Measurements from ENCODE around the gene ENTPD8.
A peak's percentile ranks its signal among the peaks of the same experiment; 100 is the strongest.

ENTPD8 gene

DNA sequence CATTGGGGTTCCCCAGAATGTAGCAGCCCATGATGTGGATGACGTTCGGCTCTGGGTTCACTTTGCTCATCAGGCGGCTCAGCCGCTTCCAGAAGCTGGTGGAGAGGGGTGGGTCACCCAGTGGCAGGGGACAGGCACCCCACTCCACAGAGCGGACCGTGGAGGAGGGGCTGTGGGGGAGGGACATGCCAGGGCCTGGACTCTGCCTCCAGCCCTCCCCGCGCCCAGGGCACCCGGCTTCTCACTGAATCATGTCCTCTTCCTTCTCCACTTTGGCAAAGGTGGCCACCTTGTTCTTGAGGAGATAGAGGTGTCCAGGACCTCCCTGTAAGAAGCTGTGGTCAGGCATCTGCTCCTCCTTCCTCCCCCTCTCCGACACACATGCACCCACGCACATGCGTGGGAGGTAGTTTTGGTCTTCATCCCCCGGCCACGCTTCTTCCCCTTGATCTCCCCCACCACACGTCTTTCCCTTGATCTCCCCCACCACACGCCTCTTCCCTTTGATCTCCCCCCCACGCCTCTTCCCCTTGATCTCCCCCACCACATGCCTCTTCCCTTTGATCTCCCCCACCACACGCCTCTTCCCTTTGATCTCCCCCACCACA is 8.9 kb upstream of the ENTPD8 start:
- Histone ChIP-seq H2BK120ac (ENCODE audit: low read depth, low read length) (no peak overlapping the region), H2BK15ac (ENCODE audit: low read length) (no peak overlapping the region), H3K36me3 (replicated peaks in 1 of 2; ENCODE audit: control insufficient read depth in 2 of 2, insufficient read depth in 2 of 2, low read length in 2 of 2) (peaks cover 15 to 42% of the 10 kb centered on the region in 2 donors), H3K4ac (ENCODE audit: low read length) (no peak overlapping the region), H3K18ac (ENCODE audit: low read length) (no peak overlapping the region), H3K27ac (replicated peaks; ENCODE audit: low read length) (no peak overlapping the region), H3K14ac (ENCODE audit: low read length) (no peak overlapping the region), H3K4me1 (ENCODE audit: control insufficient read depth in 2 of 2, insufficient read depth in 1 of 2, low read depth in 1 of 2, low read length in 2 of 2) (peaks cover 5 to 14% of the 10 kb centered on the region in 2 donors), H3K79me1 (ENCODE audit: low read depth, low read length) (peaks cover 10% of the 10 kb centered on the region), H4K91ac (ENCODE audit: low read depth, low read length, poor library complexity) (no peak overlapping the region), H3K4me3 (ENCODE audit: low read length in 2 of 2) (no peak overlapping the region), H3K4me2 (ENCODE audit: insufficient read depth, low read length, poor library complexity, severe bottlenecking) (no peak overlapping the region), H3K27me3 (ENCODE audit: control insufficient read depth in 3 of 3, insufficient read depth in 3 of 3, low read depth in 1 of 3, low read length in 3 of 3) (no peaks in the 10 kb centered on the region), H3K9me3 (replicated peaks in 1 of 2; ENCODE audit: control insufficient read depth in 2 of 2, insufficient read depth in 1 of 2, low read depth in 1 of 2, low read length in 2 of 2) (no peaks in the 10 kb centered on the region), H2BK12ac (ENCODE audit: low read length) (no peak overlapping the region), H3K9ac (ENCODE audit: low read depth, low read length, poor library complexity) (no peak overlapping the region), H2AK5ac (ENCODE audit: low read depth, low read length) (no peak overlapping the region), H2AFZ (ENCODE audit: low read length) (no peak overlapping the region), H2BK5ac (ENCODE audit: low read length) (no peak overlapping the region), H3K23ac (ENCODE audit: low read depth, low read length, poor library complexity) (no peak overlapping the region), H4K8ac (ENCODE audit: low read depth, low read length) (no peak overlapping the region)
- WGBS, 2 donors (ENCODE audit: extremely low coverage in 2 of 2, insufficient read length in 2 of 2, insufficient replicate concordance in 1 of 2) = no CpG with 5 or more reads among the region's 18 CpGs
- DNase-seq (ENCODE audit: low spot score) = no peak

DNA sequence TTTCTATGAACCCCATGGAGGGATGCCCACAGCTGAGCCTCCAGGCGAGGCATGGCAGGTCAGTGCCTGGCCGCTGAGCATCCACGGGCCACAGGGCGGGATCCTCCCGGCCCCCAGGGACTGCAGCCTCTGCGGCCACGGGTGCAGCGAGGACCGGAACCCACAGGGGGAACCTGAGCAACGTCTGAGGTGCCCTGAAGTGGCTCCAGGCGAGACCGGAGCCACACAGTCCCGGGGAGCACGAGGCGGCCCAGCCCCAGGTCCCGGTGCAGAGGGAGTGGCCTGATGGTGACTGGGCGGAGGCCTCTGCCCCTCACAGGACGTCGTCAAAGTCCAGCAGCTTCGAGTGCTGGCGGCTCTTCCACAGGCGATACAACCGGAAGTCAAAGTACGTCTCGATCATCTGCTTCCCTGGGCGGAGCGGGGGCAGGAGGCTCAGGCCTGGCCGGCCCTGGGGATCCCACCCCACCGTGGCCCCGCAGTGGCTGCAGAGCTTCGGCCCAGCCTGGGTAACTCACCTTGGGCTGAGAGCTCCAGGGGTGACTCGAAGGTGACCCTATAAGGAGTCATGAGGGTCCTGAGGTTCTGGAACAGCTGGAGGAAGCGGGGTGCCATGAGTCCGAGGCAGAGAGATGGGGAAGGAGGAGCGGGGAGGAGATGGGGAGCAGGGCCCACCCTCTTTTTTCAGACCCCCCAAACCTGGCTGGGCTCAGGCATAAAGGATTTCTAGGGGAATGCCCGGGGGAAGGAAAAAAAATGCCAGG is 8.1 kb upstream of the ENTPD8 start:
- Histone ChIP-seq H3K27ac (replicated peaks; ENCODE audit: low read length) (no peak overlapping the region), H2AFZ (ENCODE audit: low read length) (no peak overlapping the region), H3K18ac (ENCODE audit: low read length) (no peak overlapping the region), H3K23ac (ENCODE audit: low read depth, low read length, poor library complexity) (no peak overlapping the region), H3K9me3 (replicated peaks in 1 of 2; ENCODE audit: control insufficient read depth in 2 of 2, insufficient read depth in 1 of 2, low read depth in 1 of 2, low read length in 2 of 2) (no peaks in the 10 kb centered on the region), H4K91ac (ENCODE audit: low read depth, low read length, poor library complexity) (no peak overlapping the region), H3K4ac (ENCODE audit: low read length) (no peak overlapping the region), H2BK15ac (ENCODE audit: low read length) (no peak overlapping the region), H3K79me1 (ENCODE audit: low read depth, low read length) (peaks cover 6% of the 10 kb centered on the region), H2BK120ac (ENCODE audit: low read depth, low read length) (no peak overlapping the region), H2BK5ac (ENCODE audit: low read length) (no peak overlapping the region), H4K8ac (ENCODE audit: low read depth, low read length) (no peak overlapping the region), H2BK12ac (ENCODE audit: low read length) (no peak overlapping the region), H3K9ac (ENCODE audit: low read depth, low read length, poor library complexity) (no peak overlapping the region), H2AK5ac (ENCODE audit: low read depth, low read length) (no peak overlapping the region), H3K4me1 (ENCODE audit: control insufficient read depth in 2 of 2, insufficient read depth in 1 of 2, low read depth in 1 of 2, low read length in 2 of 2) (peaks cover 5 to 7% of the 10 kb centered on the region in 2 donors), H3K4me2 (ENCODE audit: insufficient read depth, low read length, poor library complexity, severe bottlenecking) (no peak overlapping the region), H3K4me3 (ENCODE audit: low read length in 2 of 2) (no peak overlapping the region), H3K36me3 (replicated peaks in 1 of 2; ENCODE audit: control insufficient read depth in 2 of 2, insufficient read depth in 2 of 2, low read length in 2 of 2) (peaks cover 15 to 35% of the 10 kb centered on the region in 2 donors), H3K27me3 (ENCODE audit: control insufficient read depth in 3 of 3, insufficient read depth in 3 of 3, low read depth in 1 of 3, low read length in 3 of 3) (no peaks in the 10 kb centered on the region), H3K14ac (ENCODE audit: low read length) (no peak overlapping the region)
- DNase-seq (ENCODE audit: low spot score) = no peak
- no CpG with 5 or more reads among the region's 36 CpGs for WGBS, 2 donors (ENCODE audit: extremely low coverage in 2 of 2, insufficient read length in 2 of 2, insufficient replicate concordance in 1 of 2)

DNA sequence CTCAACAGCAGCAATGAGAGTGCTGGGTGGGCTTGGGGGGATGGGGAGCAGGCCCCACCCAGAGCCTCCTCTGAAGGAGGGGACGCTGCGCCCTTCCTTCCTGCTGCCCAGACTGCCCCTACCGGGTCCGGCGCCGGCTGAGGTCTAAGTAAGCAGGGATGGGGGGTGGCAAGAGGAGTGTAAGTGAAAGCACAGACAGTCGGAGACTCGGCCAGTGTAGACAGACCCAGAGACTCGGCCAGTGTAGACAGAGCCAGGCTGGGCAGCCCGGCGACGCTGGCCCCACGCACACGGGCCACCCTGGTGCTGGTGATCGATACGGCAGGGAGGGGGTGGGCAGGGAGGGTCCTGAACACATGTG is 7.4 kb upstream of the ENTPD8 start:
- Histone ChIP-seq H3K14ac (ENCODE audit: low read length) (no peak overlapping the region), H3K36me3 (replicated peaks in 1 of 2; ENCODE audit: control insufficient read depth in 2 of 2, insufficient read depth in 2 of 2, low read length in 2 of 2) (peaks cover 15 to 32% of the 10 kb centered on the region in 2 donors), H2AFZ (ENCODE audit: low read length) (no peak overlapping the region), H2BK5ac (ENCODE audit: low read length) (no peak overlapping the region), H3K27ac (replicated peaks; ENCODE audit: low read length) (no peak overlapping the region), H4K8ac (ENCODE audit: low read depth, low read length) (no peak overlapping the region), H3K9me3 (replicated peaks in 1 of 2; ENCODE audit: control insufficient read depth in 2 of 2, insufficient read depth in 1 of 2, low read depth in 1 of 2, low read length in 2 of 2) (no peaks in the 10 kb centered on the region), H3K4ac (ENCODE audit: low read length) (no peak overlapping the region), H3K18ac (ENCODE audit: low read length) (no peak overlapping the region), H2BK120ac (ENCODE audit: low read depth, low read length) (no peak overlapping the region), H3K27me3 (ENCODE audit: control insufficient read depth in 3 of 3, insufficient read depth in 3 of 3, low read depth in 1 of 3, low read length in 3 of 3) (no peaks in the 10 kb centered on the region), H2BK12ac (ENCODE audit: low read length) (no peak overlapping the region), H3K4me1 (ENCODE audit: control insufficient read depth in 2 of 2, insufficient read depth in 1 of 2, low read depth in 1 of 2, low read length in 2 of 2) (peaks cover 5 to 6% of the 10 kb centered on the region in 2 donors), H3K4me3 (ENCODE audit: low read length in 2 of 2) (no peak overlapping the region), H2BK15ac (ENCODE audit: low read length) (no peak overlapping the region), H2AK5ac (ENCODE audit: low read depth, low read length) (no peak overlapping the region), H3K4me2 (ENCODE audit: insufficient read depth, low read length, poor library complexity, severe bottlenecking) (no peak overlapping the region), H3K79me1 (ENCODE audit: low read depth, low read length) (peaks cover 5% of the 10 kb centered on the region), H4K91ac (ENCODE audit: low read depth, low read length, poor library complexity) (no peak overlapping the region), H3K9ac (ENCODE audit: low read depth, low read length, poor library complexity) (no peak overlapping the region), H3K23ac (ENCODE audit: low read depth, low read length, poor library complexity) (no peak overlapping the region)
- WGBS, 2 donors (ENCODE audit: extremely low coverage in 2 of 2, insufficient read length in 2 of 2, insufficient replicate concordance in 1 of 2) = no CpG with 5 or more reads among the region's 16 CpGs
- DNase-seq (ENCODE audit: low spot score) = no peak

DNA sequence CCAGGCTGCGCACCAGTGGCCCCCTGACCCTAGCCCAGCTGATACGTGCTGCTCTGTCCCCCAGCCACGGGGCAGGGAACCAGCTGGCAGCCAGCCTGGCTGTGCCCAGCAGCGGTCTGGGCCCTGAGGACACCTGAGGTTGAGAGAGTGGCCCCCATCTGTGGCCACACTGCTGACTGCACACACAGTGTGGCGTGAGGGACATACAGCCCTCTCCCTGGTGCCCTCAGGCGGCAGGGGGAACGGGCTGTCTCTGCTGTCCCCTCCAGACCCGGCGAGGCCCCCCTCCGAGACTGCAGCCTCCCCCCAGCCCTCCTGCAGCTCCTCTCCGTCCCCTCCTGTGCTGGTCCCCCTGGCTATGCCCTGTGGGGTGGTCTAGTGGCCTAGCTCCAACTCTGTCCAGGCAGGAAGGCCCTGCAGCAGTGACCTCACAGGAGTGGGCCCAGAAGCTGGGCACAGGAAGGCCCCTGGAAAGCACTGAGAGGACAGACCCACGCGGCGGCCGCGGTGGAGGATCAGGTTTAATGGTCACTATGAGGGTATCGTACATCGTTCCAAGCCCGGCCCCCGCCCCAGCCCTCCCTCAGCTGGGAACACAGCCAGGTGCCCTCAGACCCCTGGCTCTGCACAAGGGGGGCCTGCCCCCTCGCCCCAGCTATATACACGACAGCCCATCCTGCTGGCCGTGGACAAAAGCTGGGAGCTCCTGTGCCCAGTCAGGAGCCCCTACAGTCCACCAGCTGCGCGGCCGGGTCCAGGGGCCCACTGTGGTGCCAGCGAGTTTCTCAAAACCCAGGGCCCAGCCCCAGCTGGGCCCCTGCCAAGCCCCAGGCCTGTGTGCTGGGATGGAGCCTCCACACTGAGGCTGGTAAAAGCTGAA is 6.8 kb upstream of the ENTPD8 start:
- no CpG with 5 or more reads among the region's 27 CpGs for WGBS, 2 donors (ENCODE audit: extremely low coverage in 2 of 2, insufficient read length in 2 of 2, insufficient replicate concordance in 1 of 2)

More for the DNA sequence above, 6.8 kb upstream of the ENTPD8 start:
- no peak overlapping the region for H3K27ac ChIP-seq (replicated peaks; ENCODE audit: low read length)
- H3K23ac ChIP-seq (ENCODE audit: low read depth, low read length, poor library complexity) = no peak overlapping the region
- no peak overlapping the region for H2BK15ac ChIP-seq (ENCODE audit: low read length)
- no peak overlapping the region for H2AK5ac ChIP-seq (ENCODE audit: low read depth, low read length)
- H3K4me2 ChIP-seq (ENCODE audit: insufficient read depth, low read length, poor library complexity, severe bottlenecking) = no peak overlapping the region
- H2AFZ ChIP-seq (ENCODE audit: low read length) = no peak overlapping the region
- H3K9me3 ChIP-seq (replicated peaks in 1 of 2; ENCODE audit: control insufficient read depth in 2 of 2, insufficient read depth in 1 of 2, low read depth in 1 of 2, low read length in 2 of 2) = no peaks in the 10 kb centered on the region
- H3K14ac ChIP-seq (ENCODE audit: low read length) = no peak overlapping the region
- H4K91ac ChIP-seq (ENCODE audit: low read depth, low read length, poor library complexity) = no peak overlapping the region
- no peak overlapping the region for H3K18ac ChIP-seq (ENCODE audit: low read length)
- H3K79me1 ChIP-seq (ENCODE audit: low read depth, low read length) = peaks cover 5% of the 10 kb centered on the region
- peak overlapping the region; percentile 53 for H2BK5ac ChIP-seq (ENCODE audit: low read length)
- no peak for DNase-seq (ENCODE audit: low spot score)
- no peak overlapping the region for H3K9ac ChIP-seq (ENCODE audit: low read depth, low read length, poor library complexity)
- no peak overlapping the region for H3K4ac ChIP-seq (ENCODE audit: low read length)
- no peak overlapping the region for H4K8ac ChIP-seq (ENCODE audit: low read depth, low read length)
- no peak overlapping the region for H2BK120ac ChIP-seq (ENCODE audit: low read depth, low read length)
- H3K4me3 ChIP-seq (ENCODE audit: low read length in 2 of 2) = no peak overlapping the region
- no peaks in the 10 kb centered on the region for H3K27me3 ChIP-seq (ENCODE audit: control insufficient read depth in 3 of 3, insufficient read depth in 3 of 3, low read depth in 1 of 3, low read length in 3 of 3)
- H3K4me1 ChIP-seq (ENCODE audit: control insufficient read depth in 2 of 2, insufficient read depth in 1 of 2, low read depth in 1 of 2, low read length in 2 of 2) = peaks cover under 1 to 5% of the 10 kb centered on the region in 2 donors
- H3K36me3 ChIP-seq (replicated peaks in 1 of 2; ENCODE audit: control insufficient read depth in 2 of 2, insufficient read depth in 2 of 2, low read length in 2 of 2) = peaks cover 14 to 25% of the 10 kb centered on the region in 2 donors
- peak overlapping the region; percentile 41 for H2BK12ac ChIP-seq (ENCODE audit: low read length)
